Pancreas (tissue), 10 donors: ENCODE data around the gene NTNG2. TPM values are rescaled to one million over a fixed set of nuclear protein-coding genes. Genes with fewer than 3 reads are reported as not detected.
A peak's percentile ranks its signal among the peaks of the same experiment; 100 is the strongest.

ENCODE experiments used
- ATAC-seq, 4 donors: fragments of 200-7000 bp; cut with Tn5 transposase; one replicate each; pipeline versions ENCODE4 v1.8.0 to v1.9.1; 2020; ENCODE audit warnings: mild to moderate bottlenecking in 4 of 4, moderate library complexity in 4 of 4
- DNase-seq, 6 donors: peaks; one replicate each; pipeline ENCODE4 v3.0.0-alpha.2; 2020
- FAIRE-seq: peaks from 2 replicates; lab custom pipeline; 2012; peaks lifted over from hg19 to GRCh38; lab: Jason Lieb, UNC
- H3K27ac ChIP-seq, 4 donors: fragments of 200-600 bp; sonication (generic); 1 replicate in 3 of 4; 2 replicates in 1 of 4; pipeline versions ENCODE4 v1.5.0 to v1.8.0; 2020
- H3K27me3 ChIP-seq, 4 donors: fragments of 200-600 bp; one replicate each; pipeline ENCODE4 v1.8.0; 2021
- H3K36me3 ChIP-seq, 3 donors: fragments of 200-600 bp; sonication (generic) in 1 of 3; one replicate each; pipeline versions ENCODE4 v1.5.0 to v1.8.0; 2020 to 2021
- H3K4me1 ChIP-seq, 3 donors: fragments of 200-600 bp; one replicate each; pipeline ENCODE4 v1.8.0; 2021
- H3K4me3 ChIP-seq, 4 donors: fragments of 200-600 bp; sonication (generic) in 2 of 4; one replicate each; pipeline versions ENCODE4 v1.5.0 to v1.8.0; 2020 to 2021
- H3K9me3 ChIP-seq, 4 donors: fragments of 200-600 bp; one replicate each; pipeline ENCODE4 v1.8.0; 2021
- WGBS, 2 donors: extraction: QIAGEN DNeasy Blood & Tissue Kit; methylation state at CpG; one replicate each; pipeline ENCODE4 v1.1.7; 2013; 5-methylcytosine and 5-hydroxymethylcytosine counted together
- intact Hi-C, 3 donors: fragments of 100-400 bp; cut with DNase I; formaldehyde crosslinking; loops; one replicate each; pipeline versions ENCODE4 v1.11.1 to v1.14.2; 2022
- polyA plus RNA-seq, 2 donors: library from polyadenylated mRNA; stranded (reverse); fragments of 200-250 nt; gene quantifications; one replicate each; pipeline ENCODE4 v1.2.3, GENCODE V29; 2013
- total RNA-seq, 6 donors: library from RNA; stranded (reverse); fragmentation: NEBNext Ultra II Directional in 4 of 6; extraction: Animal tissue kit (Norgen Biotek cat#: 25700) in 4 of 6; gene quantifications; one replicate each; pipeline versions ENCODE4 v1.2.1 to v1.2.4, GENCODE V29; 2021 to 2023
- TF ChIP-seq, protein P1 (sequence below), 4 donors: fragments of 200-600 bp; sonication (generic) in 3 of 4; IDR thresholded peaks; one replicate each; pipeline versions ENCODE4 v1.5.0 to v1.8.0; 2021; ENCODE audit warnings: antibody characterized with exemption in 4 of 4
- donor health status: healthy with polysubstance abuse.
- donor health status: DM: no; HTN: no; CAD: no; lungs with moderate emphysema.
- donor health status: DM: no; HTN: no; CAD: no.
- donor health status: control.
- donor health status: control.
- donor health status: Bipolar disorder and iron deficiency.
- donor health status: DM: yes; HTN: yes; CAD: no.
- donor health status: DM: no; HTN: no; CAD: no.
- donor health status: DM: no; HTN: no; CAD: no.
- donor health status: DM: yes; HTN: yes; CAD: no.

Gene NTNG2
- total and polyA plus RNA-seq, 8 donors, result 1.0 to 6.4 (median 2.4) TPM

DNA sequence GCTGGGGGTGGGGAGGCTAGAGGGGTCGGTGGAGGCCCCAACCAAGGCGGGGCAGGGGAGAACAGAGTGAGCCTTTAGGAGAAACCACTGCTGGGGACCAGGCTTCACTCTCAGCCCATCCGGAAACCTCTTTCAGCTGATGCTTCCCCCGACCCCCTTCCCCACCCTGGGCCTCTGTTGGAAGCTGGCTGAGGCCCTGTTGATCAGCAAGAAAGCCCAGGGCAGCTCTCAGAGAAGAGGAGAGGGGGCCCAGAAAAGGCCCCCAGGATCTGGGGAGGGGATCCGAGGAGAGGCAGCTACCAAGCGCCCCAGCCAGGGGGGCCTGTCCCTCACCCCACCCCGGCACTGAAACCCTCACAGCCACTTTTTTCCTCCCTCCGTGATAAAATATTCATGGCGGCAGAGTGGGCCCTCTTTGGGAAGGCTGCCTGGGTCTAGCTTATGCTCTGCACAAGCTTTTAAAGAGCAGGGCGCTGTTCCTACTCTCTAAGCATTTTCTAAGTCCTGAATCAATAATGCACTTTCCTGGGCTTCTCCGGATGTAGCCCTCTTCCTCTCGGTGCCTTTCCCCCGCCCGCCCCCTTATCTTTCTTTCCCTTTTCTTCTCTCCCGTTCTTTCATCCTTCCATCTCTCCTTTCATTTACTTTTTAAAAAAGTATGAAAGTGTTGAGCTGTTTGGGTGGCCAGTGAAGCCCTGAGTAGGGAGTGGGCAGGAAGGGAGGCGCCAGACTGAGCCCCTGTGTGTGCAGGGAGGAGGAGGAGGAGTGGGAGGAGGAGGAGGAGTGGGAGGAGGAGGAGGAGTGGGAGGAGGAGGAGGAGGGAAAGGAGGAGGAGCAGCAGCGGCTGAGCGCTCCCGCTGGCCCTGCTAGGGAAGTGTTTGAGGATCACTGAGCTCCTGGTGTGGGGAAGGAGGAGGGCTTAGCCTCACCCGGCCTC lies 23.5 kb downstream of the NTNG2 start:
- WGBS, 2 donors, result 40 to 51% methylated on average over 18 to 20 of the region's 20 CpGs
- Histone ChIP-seq H3K27me3 (peaks cover 0 to 7% (median 0%) of the 10 kb centered on the region in 4 donors), H3K4me1 (no peaks in the 10 kb centered on the region), H3K27ac (no peak overlapping the region), H3K36me3 (no peaks in the 10 kb centered on the region), H3K4me3 (no peak overlapping the region), H3K9me3 (no peaks in the 10 kb centered on the region)
- FAIRE-seq (no peak), ATAC-seq (peak in 1 of 4 donors; percentile 21), DNase-seq (no peak)
- intact Hi-C loops, result no loop called here
- TF ChIP-seq, protein P1, sequence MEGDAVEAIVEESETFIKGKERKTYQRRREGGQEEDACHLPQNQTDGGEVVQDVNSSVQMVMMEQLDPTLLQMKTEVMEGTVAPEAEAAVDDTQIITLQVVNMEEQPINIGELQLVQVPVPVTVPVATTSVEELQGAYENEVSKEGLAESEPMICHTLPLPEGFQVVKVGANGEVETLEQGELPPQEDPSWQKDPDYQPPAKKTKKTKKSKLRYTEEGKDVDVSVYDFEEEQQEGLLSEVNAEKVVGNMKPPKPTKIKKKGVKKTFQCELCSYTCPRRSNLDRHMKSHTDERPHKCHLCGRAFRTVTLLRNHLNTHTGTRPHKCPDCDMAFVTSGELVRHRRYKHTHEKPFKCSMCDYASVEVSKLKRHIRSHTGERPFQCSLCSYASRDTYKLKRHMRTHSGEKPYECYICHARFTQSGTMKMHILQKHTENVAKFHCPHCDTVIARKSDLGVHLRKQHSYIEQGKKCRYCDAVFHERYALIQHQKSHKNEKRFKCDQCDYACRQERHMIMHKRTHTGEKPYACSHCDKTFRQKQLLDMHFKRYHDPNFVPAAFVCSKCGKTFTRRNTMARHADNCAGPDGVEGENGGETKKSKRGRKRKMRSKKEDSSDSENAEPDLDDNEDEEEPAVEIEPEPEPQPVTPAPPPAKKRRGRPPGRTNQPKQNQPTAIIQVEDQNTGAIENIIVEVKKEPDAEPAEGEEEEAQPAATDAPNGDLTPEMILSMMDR (IDR thresholded peaks at IDR 0.05), result no peak

DNA sequence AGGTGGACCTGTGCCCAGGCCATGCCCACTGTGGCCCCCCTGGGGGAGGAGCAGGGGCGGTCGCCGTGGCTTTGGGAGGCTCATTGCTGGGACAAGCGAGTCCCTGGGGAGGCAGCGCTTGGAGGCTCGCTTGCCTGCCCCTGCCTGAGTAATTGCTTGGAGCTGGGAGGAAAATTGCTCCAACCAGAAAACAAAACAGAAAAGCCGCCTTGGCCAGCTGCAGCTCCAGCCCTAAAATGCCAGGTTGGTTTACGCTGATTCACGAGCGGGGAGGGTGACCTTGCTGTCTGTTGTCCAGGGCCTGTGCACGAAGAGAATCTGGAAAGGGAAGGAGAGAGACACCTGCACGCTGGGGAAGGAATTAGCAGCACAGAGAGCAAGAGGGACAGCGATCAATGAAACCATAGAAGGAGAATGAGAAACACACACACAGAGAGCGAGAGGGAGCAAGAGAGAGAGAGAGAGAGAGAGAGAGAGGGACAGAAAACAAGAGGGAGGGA lies 25.3 kb downstream of the NTNG2 start:
- H3K27me3 ChIP-seq, result peaks cover 0 to 7% (median 0%) of the 10 kb centered on the region in 4 donors
- 17 to 22% methylated on average over 14 of the region's 14 CpGs for WGBS, 2 donors
- FAIRE-seq, result no peak
- no peaks in the 10 kb centered on the region for H3K9me3 ChIP-seq
- no peak overlapping the region for H3K27ac ChIP-seq
- TF ChIP-seq, protein P1 (IDR thresholded peaks at IDR 0.05), result no peak
- intact Hi-C loops, result no loop called here
- no peaks in the 10 kb centered on the region for H3K36me3 ChIP-seq
- H3K4me3 ChIP-seq, result no peak overlapping the region
- ATAC-seq, result peak in 2 of 4 donors; percentile 38 to 48
- H3K4me1 ChIP-seq, result no peaks in the 10 kb centered on the region
- DNase-seq, result no peak

DNA sequence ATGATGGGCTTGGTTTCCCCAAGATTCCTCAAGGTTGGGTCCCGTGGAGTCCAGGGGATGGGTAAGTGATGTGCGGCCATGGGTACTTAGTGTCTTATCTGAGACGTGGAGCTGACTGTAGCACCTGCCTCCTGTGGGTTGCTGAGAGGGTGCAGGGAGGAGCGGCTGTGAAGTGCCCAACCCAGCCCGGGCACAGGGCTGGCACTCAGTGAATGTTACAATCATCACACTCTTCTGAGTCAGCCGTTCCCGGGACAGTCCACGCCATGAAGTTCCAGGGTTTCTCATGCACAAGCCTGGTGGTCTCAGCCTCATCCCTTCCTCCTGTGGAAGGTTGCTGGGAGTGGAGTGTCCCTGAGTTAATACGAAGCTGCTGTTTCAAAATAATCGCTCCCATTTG lies 29.1 kb downstream of the NTNG2 start:
- H3K27me3 ChIP-seq, result peaks cover 0 to 7% (median 0%) of the 10 kb centered on the region in 4 donors
- 67 to 79% methylated on average over 10 of the region's 10 CpGs for WGBS, 2 donors
- intact Hi-C loops, result no loop called here
- H3K9me3 ChIP-seq, result no peaks in the 10 kb centered on the region
- FAIRE-seq, result no peak
- no peak for ATAC-seq
- no peak overlapping the region for H3K4me3 ChIP-seq
- no peaks in the 10 kb centered on the region for H3K36me3 ChIP-seq
- H3K27ac ChIP-seq, result no peak overlapping the region
- no peaks in the 10 kb centered on the region for H3K4me1 ChIP-seq
- no peak for DNase-seq
- TF ChIP-seq, protein P1 (IDR thresholded peaks at IDR 0.05), result no peak

DNA sequence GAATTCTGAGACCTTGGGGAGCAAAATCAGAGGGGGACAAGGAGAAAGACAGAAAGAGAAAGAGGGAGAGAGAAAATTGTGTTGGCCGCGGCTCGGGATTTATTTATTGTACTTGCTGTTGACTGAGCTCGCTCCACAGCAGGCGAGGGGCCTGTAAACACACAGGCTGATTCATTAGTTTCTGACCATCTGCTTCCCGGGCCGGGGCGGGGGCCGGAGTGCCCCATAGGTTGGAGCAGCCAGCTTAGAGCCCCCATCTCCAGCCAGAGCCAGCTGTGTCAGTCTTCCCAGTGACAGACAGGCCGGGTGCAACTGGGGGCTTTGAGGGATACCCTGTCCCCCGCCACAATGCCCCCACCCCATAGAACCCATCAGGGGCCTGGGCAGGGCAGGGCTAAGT lies 30.9 kb downstream of the NTNG2 start:
- TF ChIP-seq, protein P1 (IDR thresholded peaks at IDR 0.05), result no peak
- Histone ChIP-seq H3K27ac (no peak overlapping the region), H3K4me1 (no peaks in the 10 kb centered on the region), H3K36me3 (no peaks in the 10 kb centered on the region), H3K27me3 (no peaks in the 10 kb centered on the region), H3K4me3 (no peak overlapping the region), H3K9me3 (no peaks in the 10 kb centered on the region)
- WGBS, 2 donors, result 59 to 60% methylated on average over 11 of the region's 11 CpGs
- intact Hi-C loops, result no loop called here
- ATAC-seq (peak in 1 of 4 donors; percentile 55), DNase-seq (peak in 1 of 6 donors; percentile 62), FAIRE-seq (no peak)
